ENCODE results near the gene OVOL1.
"Not testable (repeated sequence)": the region's sequence is repeated elsewhere in the genome, so short reads cannot be mapped to it uniquely, and the experiment has no call there.

Gene OVOL1

GRCh38 chr11:65817312-65817834 lies 30.5 kb downstream of the OVOL1 start:
- DNase-seq, result no peak

- DNase-seq, result peak; percentile 93
These were observed 31.2 kb downstream of the OVOL1 start for GRCh38 chr11:65817835-65818680.

- no peak for DNase-seq
These were observed 34.2 kb downstream of the OVOL1 start for GRCh38 chr11:65821107-65821506.

- no peak for DNase-seq
These were observed 36.1 kb downstream of the OVOL1 start for GRCh38 chr11:65822776-65823528.

- DNase-seq, result no peak
These were observed 40.3 kb downstream of the OVOL1 start for GRCh38 chr11:65826984-65827735.

GRCh38 chr11:65829459-65829858 lies 42.6 kb downstream of the OVOL1 start:
- no peak for DNase-seq

- not testable (repeated sequence) for DNase-seq
These were observed 45.4 kb downstream of the OVOL1 start for GRCh38 chr11:65832231-65832630.

GRCh38 chr11:65833297-65834030 lies 46.6 kb downstream of the OVOL1 start, which contains the start of gene SNX32:
SNX32 (plus strand) TSS chr11:65833963; CDS start chr11:65834066, 103 bp downstream.
- peak; percentile 95 for DNase-seq

- no peak for DNase-seq
These were observed 47.3 kb downstream of the OVOL1 start for GRCh38 chr11:65834202-65834601.

- DNase-seq, result no peak
These were observed 55.3 kb downstream of the OVOL1 start for GRCh38 chr11:65842144-65842543.

GRCh38 chr11:65843811-65844210 lies 56.9 kb downstream of the OVOL1 start:
- no peak for DNase-seq

GRCh38 chr11:65844231-65844872 lies 57.5 kb downstream of the OVOL1 start:
- no peak for DNase-seq

All from CD4-positive, alpha-beta T cell treated with Interleukin-12 subunit alpha and Interleukin-12 subunit beta, for 1 hour (primary cell).